ENCODE data around the gene CCL28. TPM values are rescaled to one million over a fixed set of nuclear protein-coding genes. Genes with fewer than 3 reads are reported as not detected.

Gene CCL28
- total RNA-seq, 1 experiment from 2014 or later: not detected

DNA sequence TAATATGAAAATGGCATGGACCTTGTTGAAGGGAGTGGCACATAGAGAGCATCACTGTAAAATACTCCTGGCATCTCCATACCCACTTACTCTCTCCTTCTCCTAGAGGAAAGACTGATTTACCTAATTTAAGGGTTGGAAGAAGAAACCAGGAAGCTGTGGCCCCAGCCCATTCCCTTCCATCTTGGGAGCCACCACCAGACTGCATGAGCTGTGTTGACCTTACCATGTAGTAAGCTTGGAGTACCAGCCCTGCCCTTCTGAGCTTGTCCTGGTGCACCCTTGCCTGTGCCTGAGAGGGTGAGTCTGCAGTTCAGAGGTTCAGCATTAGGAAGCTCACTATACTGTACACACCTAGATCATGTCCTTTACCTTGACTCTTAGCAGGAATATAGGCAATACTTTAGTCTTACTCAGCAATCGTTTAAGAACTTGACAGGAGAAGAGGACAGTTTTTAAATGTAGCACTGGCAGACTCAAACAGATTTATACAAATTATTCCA, 63.3 kb downstream of the CCL28 start:
- Histone ChIP-seq H3K14ac (ENCODE audit: insufficient read depth, low read length) (no peak overlapping the region), H3T11ph (ENCODE audit: low read length) (no peak overlapping the region), H3K56ac (ENCODE audit: insufficient read length, low read depth, low read length) (no peak overlapping the region), H3K9me3 (ENCODE audit: control insufficient read depth, low read depth, low read length) (no peaks in the 10 kb centered on the region), H3K18ac (ENCODE audit: insufficient read length, low read depth, low read length) (no peak overlapping the region), H3K23ac (ENCODE audit: insufficient read length, low read depth, low read length) (no peak overlapping the region), H4K8ac (replicated peaks; ENCODE audit: insufficient read length, low read depth, low read length) (no peak overlapping the region), H2BK15ac (ENCODE audit: low read depth, low read length) (no peak overlapping the region; the same call in 1 of the 2 replicates), H3K27me3 (ENCODE audit: insufficient read depth, low read length) (no peaks in the 10 kb centered on the region), H2BK20ac (ENCODE audit: low read depth, low read length, poor library complexity, severe bottlenecking) (no peak overlapping the region), H4K5ac (ENCODE audit: insufficient read length, low read depth, low read length) (no peak overlapping the region), H3K79me2 (ENCODE audit: insufficient read depth, low read length) (no peaks in the 10 kb centered on the region), H2BK120ac (ENCODE audit: low read depth, low read length, poor library complexity, severe bottlenecking) (no peak overlapping the region), H4K91ac (ENCODE audit: insufficient read length, low read depth, low read length) (no peak overlapping the region), H3K27ac (ENCODE audit: insufficient read length, low read depth, low read length) (no peak overlapping the region), H3K79me1 (ENCODE audit: insufficient read depth, low read depth, low read length, poor library complexity, severe bottlenecking) (no peaks in the 10 kb centered on the region), H2AFZ (ENCODE audit: low read length) (no peak overlapping the region), H3K4me2 (ENCODE audit: insufficient read depth, insufficient read length, low read length) (no peak overlapping the region), H3K9ac (ENCODE audit: extremely low read depth, insufficient read length, low read length) (no peak overlapping the region), H3K4me1 (ENCODE audit: insufficient read depth, low read length) (no peaks in the 10 kb centered on the region), H2BK5ac (ENCODE audit: insufficient read length, low read length) (no peak overlapping the region), H2AK5ac (ENCODE audit: insufficient read length, low read length) (no peak overlapping the region), H2BK12ac (ENCODE audit: insufficient read length, low read depth, low read length) (no peak overlapping the region), H4K20me1 (ENCODE audit: control insufficient read depth, insufficient read depth, insufficient read length) (no peaks in the 10 kb centered on the region), H3K23me2 (ENCODE audit: insufficient read length, low read depth, low read length, poor library complexity, severe bottlenecking) (no peaks in the 10 kb centered on the region), H3K4ac (ENCODE audit: low read depth, low read length) (no peak overlapping the region)
- TF ChIP-seq, protein P1, sequence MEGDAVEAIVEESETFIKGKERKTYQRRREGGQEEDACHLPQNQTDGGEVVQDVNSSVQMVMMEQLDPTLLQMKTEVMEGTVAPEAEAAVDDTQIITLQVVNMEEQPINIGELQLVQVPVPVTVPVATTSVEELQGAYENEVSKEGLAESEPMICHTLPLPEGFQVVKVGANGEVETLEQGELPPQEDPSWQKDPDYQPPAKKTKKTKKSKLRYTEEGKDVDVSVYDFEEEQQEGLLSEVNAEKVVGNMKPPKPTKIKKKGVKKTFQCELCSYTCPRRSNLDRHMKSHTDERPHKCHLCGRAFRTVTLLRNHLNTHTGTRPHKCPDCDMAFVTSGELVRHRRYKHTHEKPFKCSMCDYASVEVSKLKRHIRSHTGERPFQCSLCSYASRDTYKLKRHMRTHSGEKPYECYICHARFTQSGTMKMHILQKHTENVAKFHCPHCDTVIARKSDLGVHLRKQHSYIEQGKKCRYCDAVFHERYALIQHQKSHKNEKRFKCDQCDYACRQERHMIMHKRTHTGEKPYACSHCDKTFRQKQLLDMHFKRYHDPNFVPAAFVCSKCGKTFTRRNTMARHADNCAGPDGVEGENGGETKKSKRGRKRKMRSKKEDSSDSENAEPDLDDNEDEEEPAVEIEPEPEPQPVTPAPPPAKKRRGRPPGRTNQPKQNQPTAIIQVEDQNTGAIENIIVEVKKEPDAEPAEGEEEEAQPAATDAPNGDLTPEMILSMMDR (conservative IDR thresholded peaks at IDR 0.05): no peak
- Mint-ChIP-seq H3K4me1 (no peaks in the 10 kb centered on the region), H3K4me3 (no peak overlapping the region), H3K27ac (no peak overlapping the region; a peak in 1 of 7 replicates), H3K27me3 (ENCODE audit: low read depth) (peaks cover 3% of the 10 kb centered on the region; the same call in 1 of the 2 replicates), H3K36me3 (ENCODE audit: insufficient read depth in 1 of 3, low read depth in 3 of 3) (0 out of 7 replicates have a peak, but pooled peaks cover 0 to 1% (median 0%) of the 10 kb centered on the region in 3 experiments), H3K9me3 (peaks cover 0 to 5% of the 10 kb centered on the region in 2 experiments; a peak in 2 of 5 replicates)
- no peak for DNase-seq
- no CpG with 5 or more reads among the region's 1 CpG for WGBS (ENCODE audit: extremely low coverage, insufficient read length, low lambda C conversion rate)

Measured in H9 (cell line).